NOMO-1 (cell line): ENCODE data around the gene PLEKHA7.
"Not testable (repeated sequence)": the region's sequence is repeated elsewhere in the genome, so short reads cannot be mapped to it uniquely, and the experiment has no call there.

Source experiments
- DNase-seq, 2 experiments: peaks; one replicate each; lab custom pipeline; 2025; ENCODE audit not compliant: unreplicated experiment in 2 of 2; lab: John Stamatoyannopoulos, UW

PLEKHA7 gene

DNA sequence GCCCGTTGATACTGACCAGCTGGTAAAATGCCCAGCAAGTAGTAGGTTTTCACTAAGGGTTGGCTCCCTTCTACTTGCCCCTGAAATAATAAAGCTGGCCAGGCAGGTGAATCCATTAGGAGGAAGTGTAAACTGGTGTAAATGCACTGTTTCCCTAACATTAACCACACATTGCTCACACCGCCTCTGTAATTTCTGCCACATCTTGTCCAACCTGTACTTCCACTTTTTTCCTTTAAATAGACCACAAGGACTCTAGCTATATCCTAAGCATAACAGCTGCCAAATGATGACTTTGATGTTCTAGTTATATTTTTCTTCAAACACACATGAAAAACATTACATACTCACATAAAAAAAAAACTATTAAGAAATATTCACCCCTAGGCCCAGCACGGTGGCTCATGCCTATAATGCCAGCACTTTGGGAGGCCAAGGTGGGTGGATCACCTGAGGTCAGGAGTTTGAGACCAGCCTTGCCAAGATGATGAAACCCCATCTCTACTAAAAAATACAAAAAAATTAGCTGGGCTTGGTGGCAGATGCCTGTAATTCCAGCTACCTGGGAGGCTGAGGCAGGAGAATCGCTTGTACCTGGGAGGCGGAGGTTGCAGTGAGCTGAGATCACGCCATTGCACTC, 95.6 kb downstream of the PLEKHA7 start:
- peak in 1 of 2 experiments; percentile 12 for DNase-seq

GRCh38 chr11:16917941-16918340, 96.3 kb downstream of the PLEKHA7 start:
- no peak for DNase-seq

- no peak for DNase-seq
Measured at GRCh38 chr11:16912692-16913111, 101.5 kb downstream of the PLEKHA7 start.

DNA sequence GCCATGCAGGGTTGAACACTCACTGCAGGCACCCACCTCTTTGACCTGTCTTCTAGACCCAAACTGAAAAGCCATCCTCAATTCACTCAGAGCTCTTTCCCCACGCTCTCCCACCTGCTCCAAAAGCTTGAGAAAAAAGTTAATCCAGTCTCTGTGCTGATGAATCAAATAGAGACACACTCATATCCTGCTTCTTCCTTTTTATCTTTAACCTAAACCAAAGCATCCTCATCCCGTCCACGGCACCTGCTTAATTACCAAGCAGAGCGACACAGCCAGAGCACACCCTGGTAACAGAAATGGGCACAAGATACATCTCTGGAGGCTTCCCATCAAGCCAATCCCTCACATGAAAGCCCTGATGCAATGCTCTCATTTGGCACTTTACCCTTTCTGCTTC, 102.6 kb downstream of the PLEKHA7 start:
- no peak for DNase-seq

DNA sequence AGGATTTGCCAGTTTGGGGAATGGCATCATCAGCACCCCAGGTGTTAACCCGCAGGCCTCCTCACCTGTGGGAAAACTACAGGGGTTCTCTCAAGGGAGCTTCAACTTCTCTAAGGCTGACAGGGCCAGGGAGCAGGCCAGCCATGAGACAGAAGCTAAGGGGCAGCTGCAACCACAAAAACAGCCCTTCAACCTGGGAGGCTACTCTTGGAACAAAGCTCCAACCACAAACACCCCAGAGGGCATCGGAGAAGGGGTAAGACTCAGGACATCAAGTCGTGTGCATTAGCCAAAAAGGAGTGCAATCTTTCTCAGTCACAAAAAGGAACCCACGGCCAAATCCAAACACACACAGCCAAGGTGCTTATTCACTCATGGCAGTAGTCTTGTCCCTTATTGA, 103.0 kb downstream of the PLEKHA7 start:
- DNase-seq = no peak

DNA sequence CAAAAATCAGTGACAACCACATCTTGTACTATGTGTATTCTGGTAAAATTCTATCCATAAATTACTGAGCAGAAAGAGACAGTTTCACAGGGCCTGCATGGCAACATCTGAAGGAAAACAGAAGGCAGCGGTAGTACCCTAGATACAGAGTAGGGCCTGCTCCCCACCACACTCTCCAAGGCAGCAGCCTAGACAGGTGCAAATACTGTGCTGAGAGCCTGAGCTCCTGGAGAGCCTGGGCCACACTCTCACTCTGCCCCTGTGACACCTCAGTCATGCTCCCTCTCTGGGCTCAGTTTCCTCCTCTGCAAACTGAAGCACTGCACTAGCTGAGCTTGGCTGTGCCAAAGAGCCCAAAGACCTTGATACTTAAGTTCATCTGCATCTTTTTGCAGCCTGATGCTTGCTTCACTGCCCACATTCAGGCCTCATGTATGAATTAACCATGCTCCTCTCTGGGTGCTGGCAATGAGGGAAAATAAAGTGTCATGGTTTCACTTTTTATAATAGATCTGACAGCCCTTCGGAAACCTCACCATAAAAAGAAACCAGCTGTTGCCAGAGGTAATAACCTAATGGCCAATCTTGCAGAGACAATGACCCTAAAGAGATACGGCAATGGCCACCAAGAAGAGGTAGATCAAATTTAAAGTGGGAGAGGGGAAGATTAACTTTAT, 104.7 kb downstream of the PLEKHA7 start:
- DNase-seq = no peak

DNA sequence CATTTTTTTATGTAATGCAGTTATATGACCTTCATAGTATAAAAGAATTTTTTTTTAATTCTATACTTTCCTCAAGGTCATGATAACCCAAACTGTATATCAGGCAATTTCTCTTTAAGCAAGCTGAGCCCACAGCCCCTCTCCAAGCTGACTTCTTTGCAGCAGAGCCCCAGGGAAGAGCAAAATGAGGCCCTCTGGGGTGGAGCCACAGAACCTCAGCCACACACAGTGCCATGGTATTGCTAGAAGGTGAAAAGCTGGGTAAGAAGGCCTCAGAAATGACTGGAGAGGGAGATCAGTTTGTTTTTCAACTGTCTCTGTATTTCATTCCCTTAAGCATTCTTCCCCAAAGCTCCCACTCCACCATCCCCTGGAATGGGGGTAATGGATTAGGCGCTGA, 108.8 kb downstream of the PLEKHA7 start:
- DNase-seq = no peak

GRCh38 chr11:16904761-16905160, 109.5 kb downstream of the PLEKHA7 start:
- not testable (repeated sequence) for DNase-seq

GRCh38 chr11:16902781-16903378, 111.3 kb downstream of the PLEKHA7 start:
- peak in 1 of 2 experiments; percentile 64 for DNase-seq

DNA sequence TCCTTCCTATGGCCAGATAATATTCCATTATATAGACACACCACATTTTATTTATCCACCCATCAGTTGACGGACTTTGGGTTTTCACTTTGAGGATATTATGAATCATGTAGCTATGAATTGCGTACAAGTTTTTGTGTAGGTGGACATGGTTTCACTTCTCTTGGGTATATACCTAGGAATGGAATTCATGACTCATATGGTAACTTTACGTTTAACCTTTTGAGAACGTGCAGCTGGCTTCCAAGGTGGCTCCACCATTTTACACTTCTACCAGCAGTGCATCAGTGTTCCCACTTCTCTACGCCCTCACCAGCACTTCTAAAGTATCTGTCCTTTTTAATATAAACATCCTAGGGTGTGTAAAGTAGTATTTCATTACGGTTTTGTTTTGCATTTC, 112.0 kb downstream of the PLEKHA7 start:
- no peak for DNase-seq

- DNase-seq = no peak
Measured at GRCh38 chr11:16900491-16900890, 113.7 kb downstream of the PLEKHA7 start.

GRCh38 chr11:16899708-16900303, 114.4 kb downstream of the PLEKHA7 start:
- DNase-seq = no peak

- no peak for DNase-seq
Measured at GRCh38 chr11:16898274-16898985, 115.8 kb downstream of the PLEKHA7 start.

DNA sequence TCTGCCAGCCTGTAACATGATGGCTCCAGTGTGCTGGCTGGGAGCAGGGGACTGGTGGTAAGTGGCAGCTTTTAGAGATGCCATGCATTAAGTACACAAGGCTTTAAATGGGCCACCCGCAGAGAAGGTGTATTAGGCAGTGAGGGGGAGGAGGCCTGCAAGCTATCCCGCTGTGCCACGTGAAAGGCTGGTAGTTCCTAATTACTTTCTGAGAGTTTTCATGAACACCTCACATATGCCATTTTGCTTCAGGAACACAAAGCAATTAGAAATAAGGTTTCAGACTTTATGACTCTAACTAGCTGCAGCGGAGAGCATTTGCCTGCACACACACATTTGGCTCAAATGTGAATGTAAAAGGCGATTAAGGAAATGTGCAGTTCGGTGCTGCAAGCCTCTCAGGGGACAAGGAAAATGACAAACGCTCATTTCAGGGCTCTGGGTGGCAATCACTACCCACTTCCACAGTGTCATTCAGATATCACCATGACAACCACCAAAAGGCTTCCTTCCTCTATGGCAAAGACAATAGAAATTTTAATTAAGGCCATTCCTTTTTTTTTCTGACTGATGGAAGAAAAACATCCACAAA, 116.6 kb downstream of the PLEKHA7 start:
- peak in 1 of 2 experiments; percentile 32 for DNase-seq

DNA sequence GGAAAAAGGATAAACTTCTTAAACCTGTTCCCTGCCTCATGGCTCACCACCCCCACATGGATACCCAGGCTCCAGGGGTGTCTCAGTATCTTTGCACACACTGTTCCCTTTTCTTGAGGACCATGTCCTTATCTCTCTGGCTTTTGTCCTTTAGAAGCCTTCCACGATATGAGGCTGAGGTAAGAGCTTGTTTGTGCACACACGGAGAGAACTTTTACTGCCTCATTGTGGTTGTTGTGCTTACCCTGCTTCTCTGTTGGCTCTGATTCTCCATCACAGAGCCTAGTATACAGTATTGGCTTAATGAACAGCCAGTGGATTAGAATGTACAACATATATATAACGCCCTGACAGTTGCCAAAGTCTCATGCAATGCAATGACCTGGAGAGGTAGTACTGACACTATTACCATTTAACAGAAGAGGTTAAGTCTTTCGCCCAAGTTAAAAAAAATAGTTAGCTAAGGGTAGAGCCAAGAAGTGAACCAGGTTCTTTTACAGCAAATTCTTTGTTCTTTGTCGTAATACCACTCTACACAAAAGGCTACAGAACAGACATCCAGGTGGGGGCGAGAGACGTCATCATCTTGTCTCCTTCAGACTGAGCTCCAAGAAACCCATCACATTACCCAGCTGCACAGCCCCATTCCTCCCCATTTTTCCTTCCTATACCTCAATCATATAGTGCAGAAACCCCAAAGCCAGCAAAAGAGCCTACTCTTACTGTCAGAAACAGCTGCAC, 117.3 kb downstream of the PLEKHA7 start:
- DNase-seq = no peak

DNA sequence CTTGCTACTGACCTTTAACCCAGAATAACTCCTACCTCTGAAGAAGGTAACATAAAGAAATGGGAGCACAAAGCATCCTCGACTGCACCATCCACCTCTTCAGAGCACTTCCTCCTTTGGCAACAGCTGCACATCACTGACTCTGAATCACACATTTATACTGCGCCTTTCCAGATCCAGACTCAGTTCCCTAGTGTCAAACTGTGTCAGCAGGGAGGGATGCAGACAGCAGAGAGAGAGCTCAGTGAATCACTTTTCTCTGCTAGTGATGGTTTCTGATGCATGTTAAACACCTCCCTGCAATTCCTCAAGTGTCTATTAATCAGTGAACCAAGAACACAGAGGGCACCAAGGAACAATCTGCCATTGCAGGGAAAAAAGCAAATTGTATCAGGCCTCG, 118.9 kb downstream of the PLEKHA7 start:
- DNase-seq = no peak

- no peak for DNase-seq
Measured at GRCh38 chr11:16893456-16894066, 120.7 kb downstream of the PLEKHA7 start.

DNA sequence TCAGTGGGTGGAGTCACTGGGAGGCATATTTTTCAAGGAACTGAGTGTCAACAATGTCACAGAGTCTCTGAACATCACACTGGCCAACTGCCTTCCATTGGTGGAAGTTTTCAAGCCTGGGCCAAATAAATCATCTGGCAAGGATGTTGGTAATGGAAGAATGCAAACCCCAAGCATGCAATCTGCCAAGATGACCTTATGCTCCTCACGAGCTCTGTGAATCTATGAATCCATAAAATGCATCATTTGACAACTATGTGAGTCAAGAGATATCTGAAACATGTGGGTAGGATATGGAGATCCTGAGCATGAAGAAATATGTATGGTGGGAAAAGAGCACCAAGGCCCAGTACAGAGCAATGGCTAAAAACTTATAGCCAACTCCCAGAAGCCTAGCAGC, 122.2 kb downstream of the PLEKHA7 start:
- no peak for DNase-seq

- no peak for DNase-seq
Measured at GRCh38 chr11:16891165-16891564, 123.0 kb downstream of the PLEKHA7 start.

GRCh38 chr11:16890442-16890841, 123.8 kb downstream of the PLEKHA7 start:
- DNase-seq = no peak
